Measurements from ENCODE around the gene SMARCC1.

DNA sequence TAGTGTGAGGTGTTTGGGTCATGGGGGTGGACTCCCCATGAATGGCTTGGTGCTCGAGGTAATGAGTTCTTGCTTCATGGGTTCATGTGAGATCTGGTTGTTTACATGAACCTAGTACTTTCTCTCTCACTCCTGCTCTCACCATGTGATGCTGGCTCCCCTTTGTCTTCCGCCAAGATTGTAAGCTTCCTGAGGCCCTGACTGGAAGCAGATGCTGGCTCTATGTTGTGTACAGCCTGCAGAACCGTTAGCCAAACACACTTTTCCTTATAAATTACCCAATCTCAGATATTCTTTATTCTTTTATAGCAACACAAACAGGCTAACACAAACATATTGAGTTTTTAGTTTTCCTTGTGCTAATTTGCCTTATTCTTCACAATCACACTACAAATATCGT, 199.9 kb downstream of the SMARCC1 start:
- TF ChIP-seq, protein P1, sequence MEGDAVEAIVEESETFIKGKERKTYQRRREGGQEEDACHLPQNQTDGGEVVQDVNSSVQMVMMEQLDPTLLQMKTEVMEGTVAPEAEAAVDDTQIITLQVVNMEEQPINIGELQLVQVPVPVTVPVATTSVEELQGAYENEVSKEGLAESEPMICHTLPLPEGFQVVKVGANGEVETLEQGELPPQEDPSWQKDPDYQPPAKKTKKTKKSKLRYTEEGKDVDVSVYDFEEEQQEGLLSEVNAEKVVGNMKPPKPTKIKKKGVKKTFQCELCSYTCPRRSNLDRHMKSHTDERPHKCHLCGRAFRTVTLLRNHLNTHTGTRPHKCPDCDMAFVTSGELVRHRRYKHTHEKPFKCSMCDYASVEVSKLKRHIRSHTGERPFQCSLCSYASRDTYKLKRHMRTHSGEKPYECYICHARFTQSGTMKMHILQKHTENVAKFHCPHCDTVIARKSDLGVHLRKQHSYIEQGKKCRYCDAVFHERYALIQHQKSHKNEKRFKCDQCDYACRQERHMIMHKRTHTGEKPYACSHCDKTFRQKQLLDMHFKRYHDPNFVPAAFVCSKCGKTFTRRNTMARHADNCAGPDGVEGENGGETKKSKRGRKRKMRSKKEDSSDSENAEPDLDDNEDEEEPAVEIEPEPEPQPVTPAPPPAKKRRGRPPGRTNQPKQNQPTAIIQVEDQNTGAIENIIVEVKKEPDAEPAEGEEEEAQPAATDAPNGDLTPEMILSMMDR (IDR thresholded peaks at IDR 0.05), result no peak
- TF ChIP-seq POLR2A (IDR thresholded peaks at IDR 0.05), result no peak

Measured in testis (tissue), 2 donors.